ENCODE measurements around the gene CAMSAP1.
"Not testable (repeated sequence)": the region's sequence is repeated elsewhere in the genome, so short reads cannot be mapped to it uniquely, and the experiment has no call there.

DNA sequence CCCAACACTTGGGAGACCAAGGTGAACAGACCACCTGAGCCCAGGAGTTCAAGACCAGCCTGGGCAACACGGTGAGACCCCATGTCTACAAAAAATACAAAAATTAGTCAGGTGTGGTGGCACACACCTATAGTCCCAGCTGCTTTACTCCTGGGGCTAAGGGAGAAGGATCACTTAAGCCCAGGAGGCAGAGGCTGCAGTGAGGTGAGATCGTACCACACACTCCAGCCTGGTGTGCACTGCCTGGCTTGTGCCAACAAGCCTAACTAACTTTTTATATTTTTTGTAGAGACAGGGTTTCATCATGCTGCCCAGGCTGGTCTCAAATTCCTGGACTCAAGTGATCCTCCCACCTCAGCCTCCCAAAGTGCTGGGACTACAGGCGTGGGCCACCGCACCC lies 43.5 kb upstream of the CAMSAP1 start:
- TF ChIP-seq HOXC10 (CRISPR knock-in tag; IDR thresholded peaks at IDR 0.05); ZNF248 (tag by site-specific recombination; IDR thresholded peaks at IDR 0.05): not testable (repeated sequence)
